ENCODE measurements around the gene PRDM9. TPM values are rescaled to one million over a fixed set of nuclear protein-coding genes. Genes with fewer than 3 reads are reported as not detected.

The PRDM9 gene
- not detected in 2 replicates for total RNA-seq
- long read RNA-seq = 0 reads

- Mint-ChIP-seq H3K36me3 (ENCODE audit: low read depth) (no peaks in the 10 kb centered on the region), H3K9me3 (peaks cover 13% of the 10 kb centered on the region), H3K27me3 (ENCODE audit: low read depth) (no peaks in the 10 kb centered on the region), H3K4me1 (peaks cover 4% of the 10 kb centered on the region), H3K27ac (ENCODE audit: unreplicated experiment) (no peak within 1 kb of the TSS), H3K4me3 (no peak within 1 kb of the TSS)
- TF ChIP-seq CTCF (conservative IDR thresholded peaks at IDR 0.05) = no peak
- no peak for DNase-seq (ENCODE audit: low read depth, low spot score)
Measured at GRCh38 chr5:23507278-23507685, at the start of gene PRDM9. PRDM9 (plus strand) TSS chr5:23507609; CDS start chr5:23509034, 1,425 bp downstream.

GRCh38 chr5:23457780-23458179 is 49.6 kb upstream of the PRDM9 start:
- H3K4me1 Mint-ChIP-seq = peaks cover 4% of the 10 kb centered on the region
- H3K9me3 Mint-ChIP-seq = peaks cover 10% of the 10 kb centered on the region
- no peak overlapping the region for H3K4me3 Mint-ChIP-seq
- DNase-seq (ENCODE audit: low read depth, low spot score) = no peak
- H3K27ac Mint-ChIP-seq (ENCODE audit: unreplicated experiment) = no peak overlapping the region
- no peaks in the 10 kb centered on the region for H3K27me3 Mint-ChIP-seq (ENCODE audit: low read depth)
- H3K36me3 Mint-ChIP-seq (ENCODE audit: low read depth) = no peaks in the 10 kb centered on the region
- TF ChIP-seq CTCF (conservative IDR thresholded peaks at IDR 0.05) = no peak

GRCh38 chr5:23459214-23459613 is 48.2 kb upstream of the PRDM9 start:
- Mint-ChIP-seq H3K27ac (ENCODE audit: unreplicated experiment) (no peak overlapping the region), H3K4me3 (no peak overlapping the region), H3K4me1 (peaks cover under 1% of the 10 kb centered on the region), H3K27me3 (ENCODE audit: low read depth) (no peaks in the 10 kb centered on the region), H3K9me3 (peaks cover 10% of the 10 kb centered on the region), H3K36me3 (ENCODE audit: low read depth) (no peaks in the 10 kb centered on the region)
- no peak for TF ChIP-seq CTCF (conservative IDR thresholded peaks at IDR 0.05)
- DNase-seq (ENCODE audit: low read depth, low spot score) = no peak

GRCh38 chr5:23461576-23461975 is 45.8 kb upstream of the PRDM9 start:
- Mint-ChIP-seq H3K36me3 (ENCODE audit: low read depth) (no peaks in the 10 kb centered on the region), H3K4me3 (no peak overlapping the region), H3K4me1 (no peaks in the 10 kb centered on the region), H3K27ac (ENCODE audit: unreplicated experiment) (no peak overlapping the region), H3K27me3 (ENCODE audit: low read depth) (no peaks in the 10 kb centered on the region), H3K9me3 (peaks cover 3% of the 10 kb centered on the region)
- DNase-seq (ENCODE audit: low read depth, low spot score) = no peak
- no peak for TF ChIP-seq CTCF (conservative IDR thresholded peaks at IDR 0.05)

DNA sequence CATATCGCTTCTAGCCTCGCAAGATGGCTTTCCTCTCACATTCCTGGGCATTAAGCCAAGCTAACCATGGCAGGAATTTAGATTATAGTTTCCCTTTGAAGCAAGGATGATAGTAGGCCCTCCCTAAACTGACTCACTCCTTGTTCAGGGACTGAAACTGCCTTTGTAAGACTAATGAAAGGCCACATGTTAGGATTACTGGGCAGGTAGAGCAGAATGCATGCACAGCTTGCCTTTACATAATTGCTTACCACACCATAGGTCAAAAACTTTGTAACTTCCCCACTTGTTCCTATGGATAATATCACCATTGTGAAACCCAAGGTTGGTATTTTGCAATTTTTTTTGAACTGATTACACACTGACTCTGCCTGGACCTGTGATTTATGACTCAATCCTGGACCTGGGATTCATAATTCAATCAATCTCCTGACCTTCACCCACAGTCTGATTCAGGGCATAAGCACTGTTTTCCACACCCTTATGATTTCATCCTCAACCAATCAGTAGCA is 41.0 kb upstream of the PRDM9 start:
- H3K9me3 Mint-ChIP-seq = peaks cover 10% of the 10 kb centered on the region
- H3K27ac Mint-ChIP-seq (ENCODE audit: unreplicated experiment) = no peak overlapping the region
- no peak for DNase-seq (ENCODE audit: low read depth, low spot score)
- no peaks in the 10 kb centered on the region for H3K27me3 Mint-ChIP-seq (ENCODE audit: low read depth)
- no peak overlapping the region for H3K4me3 Mint-ChIP-seq
- no peak for TF ChIP-seq CTCF (conservative IDR thresholded peaks at IDR 0.05)
- H3K36me3 Mint-ChIP-seq (ENCODE audit: low read depth) = no peaks in the 10 kb centered on the region
- no peaks in the 10 kb centered on the region for H3K4me1 Mint-ChIP-seq

Measured in neural crest cell (in vitro differentiated cells).